HCT116 (cell line): ENCODE results near the gene ANKFN1. TPM values are rescaled to one million over a fixed set of nuclear protein-coding genes. Genes with fewer than 3 reads are reported as not detected.

Experiments
- ATAC-seq: fragments of 200-7000 bp; cut with Tn5 transposase; 2 replicates; pipeline ENCODE4 v1.9.1; 2020; ENCODE audit warnings: mild to moderate bottlenecking, moderate library complexity
- BruUV-seq: library from RNA; stranded (reverse); fragments of 400-500 nt; replicated peaks from 2 replicates; lab custom pipeline; 2021; lab: Mats Ljungman, UMichigan
- CTCF ChIA-PET: fragments of 300-600 bp; sonication (Branson Sonifier 250); formaldehyde crosslinking; loops from one replicate; lab custom pipeline; 2021; ENCODE audit warnings: antibody characterized with exemption; lab: Charles Lee
- POLR2A ChIA-PET: fragments of 300-600, 350-600 bp; sonication (Branson Sonifier 250); formaldehyde crosslinking; loops from one replicate; lab custom pipeline; 2021; ENCODE audit warnings: antibody characterized with exemption; lab: Charles Lee
- RAD21 ChIA-PET, 2 experiments: fragments of 300-600 bp; sonication (Branson Sonifier 250); formaldehyde crosslinking; loops; one replicate each; lab custom pipeline; 2023; ENCODE audit warnings: low total read pairs in 2 of 2; ENCODE audit not compliant: uncharacterized antibody in 2 of 2, unreplicated experiment in 2 of 2, low non-redundant PET in 1 of 2; lab: Charles Lee
- DNase-seq: peaks from one replicate; pipeline ENCODE4 v3.0.0-alpha.2; 2010; ENCODE audit warnings: low read depth, low spot score
- H2AFZ ChIP-seq: fragments of 200-600 bp; shearing (Covaris generic), sonication (generic); 2 replicates; pipeline ENCODE4 v1.6.1; 2017; ENCODE audit warnings: low read depth, mixed run types, mixed read lengths, antibody characterized with exemption, low read length; ENCODE audit not compliant: poor library complexity, severe bottlenecking
- H3K27ac ChIP-seq: 2 replicates; pipeline ENCODE4 v1.5.1; 2012; ENCODE audit warnings: low read depth, low read length
- H3K27me3 ChIP-seq: fragments of 200-600 bp; sonication (generic); 2 replicates; pipeline ENCODE4 v1.6.1; 2016; ENCODE audit warnings: mixed run types, low read length, mixed read lengths; ENCODE audit not compliant: insufficient read depth
- H3K36me3 ChIP-seq, 2 experiments: fragments of 200-500 bp in 1 of 2; fragments of 200-600 bp in 1 of 2; sonication (Bioruptor generic) in 1 of 2; sonication (generic) in 1 of 2; 2 replicates each; pipeline versions ENCODE4 v1.5.1 to v1.6.1; 2014 to 2016; ENCODE audit warnings: low read length in 2 of 2, inconsistent platforms in 1 of 2, mixed read lengths in 1 of 2, mixed run types in 1 of 2; ENCODE audit not compliant: insufficient read depth in 2 of 2, control insufficient read depth in 1 of 2
- H3K4me1 ChIP-seq, 2 experiments: fragments of 200-600 bp in 1 of 2; sonication (generic) in 1 of 2; 2 replicates each; pipeline versions ENCODE4 v1.5.1 to v1.6.1; 2012 to 2017; ENCODE audit warnings: low read length in 2 of 2, inconsistent platforms in 1 of 2, mild to moderate bottlenecking in 1 of 2, mixed read lengths in 1 of 2, mixed run types in 1 of 2, moderate library complexity in 1 of 2; ENCODE audit not compliant: insufficient read depth in 2 of 2, control insufficient read depth in 1 of 2
- H3K4me2 ChIP-seq: fragments of 200-600 bp; sonication (generic); 2 replicates; pipeline ENCODE4 v1.6.1; 2017; ENCODE audit warnings: mixed run types, low read length, mixed read lengths
- H3K4me3 ChIP-seq, 2 experiments: fragments of 200-600 bp in 1 of 2; sonication (generic) in 1 of 2; replicated peaks in 1 of 2; 2 replicates each; pipeline ENCODE4 v1.5.1; 2011 to 2016; ENCODE audit warnings: low read length in 2 of 2, control low read depth in 1 of 2, low read depth in 1 of 2, mild to moderate bottlenecking in 1 of 2, mixed read lengths in 1 of 2, mixed run types in 1 of 2
- H3K79me2 ChIP-seq: fragments of 200-600 bp; sonication (generic); 2 replicates; pipeline ENCODE4 v1.6.1; 2017; ENCODE audit warnings: mild to moderate bottlenecking, mixed run types, low read length, moderate library complexity, mixed read lengths; ENCODE audit not compliant: insufficient read depth
- H3K9ac ChIP-seq: fragments of 200-600 bp; sonication (generic); 2 replicates; pipeline ENCODE4 v1.6.1; 2016; ENCODE audit warnings: low read length, mixed read lengths
- H3K9me2 ChIP-seq: fragments of 200-600 bp; sonication (generic), shearing (Covaris generic); 2 replicates; pipeline ENCODE4 v1.6.1; 2017; ENCODE audit warnings: mixed run types, mild to moderate bottlenecking, moderate library complexity; ENCODE audit not compliant: insufficient read depth
- H3K9me3 ChIP-seq, 2 experiments: fragments of 200-500 bp in 1 of 2; fragments of 200-600 bp in 1 of 2; sonication (Bioruptor generic) in 1 of 2; sonication (generic) in 1 of 2; 2 replicates each; pipeline ENCODE4 v1.6.1; 2014 to 2017; ENCODE audit warnings: low read length in 2 of 2, mixed read lengths in 2 of 2, inconsistent platforms in 1 of 2, low read depth in 1 of 2, mild to moderate bottlenecking in 1 of 2, mixed run types in 1 of 2, moderate library complexity in 1 of 2; ENCODE audit not compliant: control insufficient read depth in 1 of 2, insufficient read depth in 1 of 2
- H4K20me1 ChIP-seq: fragments of 200-600 bp; sonication (generic), shearing (Covaris generic); 2 replicates; pipeline ENCODE4 v1.6.1; 2017; ENCODE audit warnings: mixed run types, mild to moderate bottlenecking, moderate library complexity; ENCODE audit not compliant: insufficient read depth
- CBX3 ChIP-seq: IDR thresholded peaks from 2 replicates; pipeline ENCODE4 v1.6.1; 2012; ENCODE audit warnings: low read depth
- CEBPB ChIP-seq: IDR thresholded peaks from 2 replicates; pipeline ENCODE4 v1.6.1; 2012; ENCODE audit warnings: low read depth
- CTCF ChIP-seq, 3 experiments: fragments of 200-600 bp in 1 of 3; sonication (generic) in 1 of 3; IDR thresholded peaks in 2 of 3; conservative IDR thresholded peaks in 1 of 3; 2 replicates each; pipeline ENCODE4 v1.5.1; 2012 to 2017; ENCODE audit warnings: low read depth in 2 of 3, low read length in 2 of 3, antibody characterized with exemption in 1 of 3, borderline replicate concordance in 1 of 3, control low read depth in 1 of 3, mild to moderate bottlenecking in 1 of 3, mixed read lengths in 1 of 3, mixed run types in 1 of 3, moderate library complexity in 1 of 3; ENCODE audit not compliant: insufficient read depth in 1 of 3
- EGR1 ChIP-seq: IDR thresholded peaks from 2 replicates; pipeline ENCODE4 v1.6.1; 2012; ENCODE audit warnings: low read depth
- ELF1 ChIP-seq: IDR thresholded peaks from 2 replicates; pipeline ENCODE4 v1.6.1; 2012; ENCODE audit warnings: low read depth, borderline replicate concordance
- JUND ChIP-seq: IDR thresholded peaks from 2 replicates; pipeline ENCODE4 v1.6.1; 2012
- POLR2A ChIP-seq: IDR thresholded peaks from 2 replicates; pipeline ENCODE4 v1.7.0; 2011; ENCODE audit warnings: borderline replicate concordance; ENCODE audit not compliant: insufficient read depth, insufficient read length; ENCODE audit errors: extremely low read depth
- POLR2AphosphoS5 ChIP-seq: IDR thresholded peaks from 2 replicates; pipeline ENCODE4 v1.6.1; 2011; ENCODE audit warnings: mild to moderate bottlenecking, low read depth, low read length, moderate library complexity
- RAD21 ChIP-seq: IDR thresholded peaks from 2 replicates; pipeline ENCODE4 v1.6.1; 2012; ENCODE audit warnings: low read depth, mild to moderate bottlenecking
- SIN3A ChIP-seq: IDR thresholded peaks from 2 replicates; pipeline ENCODE4 v1.6.1; 2012; ENCODE audit warnings: low read depth
- SP1 ChIP-seq: IDR thresholded peaks from 2 replicates; pipeline ENCODE4 v1.6.1; 2012; ENCODE audit warnings: low read depth
- SRF ChIP-seq: IDR thresholded peaks from 2 replicates; pipeline ENCODE4 v1.6.1; 2012; ENCODE audit warnings: low read depth
- YY1 ChIP-seq: IDR thresholded peaks from 2 replicates; pipeline ENCODE4 v1.6.1; 2011; ENCODE audit warnings: low read length, low read depth, moderate library complexity, mild to moderate bottlenecking; ENCODE audit not compliant: insufficient replicate concordance; ENCODE audit errors: extremely low read depth
- ZBTB33 ChIP-seq: IDR thresholded peaks from 2 replicates; pipeline ENCODE4 v1.6.1; 2011; ENCODE audit warnings: mild to moderate bottlenecking, low read length, moderate library complexity; ENCODE audit not compliant: insufficient replicate concordance; ENCODE audit errors: extremely low read depth
- ZFX ChIP-seq: fragments of 450-650 bp; IDR thresholded peaks from 2 replicates; pipeline ENCODE4 v1.6.1; 2017
- intact Hi-C: fragments of 100-400 bp; cut with micrococcal nuclease; formaldehyde crosslinking; loops from 2 replicates; pipeline ENCODE4 v1.10.0; 2022
- total RNA-seq: library from RNA; stranded (reverse); gene quantifications from one replicate; pipeline ENCODE4 v1.2.1, GENCODE V29; 2021; ENCODE audit not compliant: unreplicated experiment
- TF ChIP-seq, protein P1 (sequence below): IDR thresholded peaks from 2 replicates; pipeline ENCODE4 v1.6.1; 2012
- TF ChIP-seq, protein P2 (sequence below): IDR thresholded peaks from 2 replicates; pipeline ENCODE4 v1.6.1; 2012; ENCODE audit warnings: low read depth

The ANKFN1 gene
- total RNA-seq, 1 experiment from 2014 or later, result 1.1 TPM

DNA sequence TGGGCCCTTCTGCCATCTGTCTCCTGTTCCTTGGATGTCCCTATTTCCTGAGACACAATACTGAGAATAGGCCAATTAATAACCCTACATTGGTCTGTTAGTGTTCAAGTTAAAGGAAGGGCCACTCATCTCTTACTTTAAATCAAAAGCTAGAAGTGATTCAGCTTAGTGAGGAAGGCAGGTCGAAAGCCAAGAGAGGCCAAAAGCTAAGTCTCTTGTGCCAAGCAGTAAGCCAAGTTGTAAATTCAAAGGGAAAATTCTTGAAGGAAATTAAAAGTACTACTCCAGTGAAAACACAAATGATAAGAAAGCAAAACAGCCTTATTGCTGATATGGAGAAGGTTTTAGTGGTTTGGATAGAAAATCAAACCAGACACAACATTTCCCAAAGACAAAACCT lies 28.8 kb downstream of the ANKFN1 start:
- Histone ChIP-seq H3K4me3 (no peak overlapping the region), H3K27me3 (peaks cover 29% of the 10 kb centered on the region), H3K9ac (no peak overlapping the region), H3K36me3 (no peaks in the 10 kb centered on the region), H3K79me2 (no peaks in the 10 kb centered on the region), H2AFZ (no peak overlapping the region), H3K9me3 (no peaks in the 10 kb centered on the region), H3K4me2 (no peak overlapping the region), H3K9me2 (no peaks in the 10 kb centered on the region)
- BruUV-seq, result no TSS peak
- intact Hi-C loops, result no loop called here
- RAD21 ChIA-PET, result no interaction called here
- no peak for DNase-seq
- no peak for ATAC-seq
- TF ChIP-seq CEBPB (no peak), ZFX (no peak), SP1 (no peak), POLR2AphosphoS5 (no peak), CTCF (IDR thresholded peaks at IDR 0.05 in 2 of 3, conservative IDR thresholded peaks at IDR 0.05 in 1 of 3; ENCODE audit: borderline replicate concordance in 1 of 3, insufficient read depth in 1 of 3, low read depth in 2 of 3, low read length in 2 of 3) (no peak), SIN3A (no peak), YY1 (no peak), ZBTB33 (no peak), EGR1 (no peak), POLR2A (no peak), RAD21 (no peak), SRF (no peak), JUND (no peak), CBX3 (no peak), ELF1 (no peak)
- TF ChIP-seq, protein P1, sequence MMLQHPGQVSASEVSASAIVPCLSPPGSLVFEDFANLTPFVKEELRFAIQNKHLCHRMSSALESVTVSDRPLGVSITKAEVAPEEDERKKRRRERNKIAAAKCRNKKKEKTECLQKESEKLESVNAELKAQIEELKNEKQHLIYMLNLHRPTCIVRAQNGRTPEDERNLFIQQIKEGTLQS, result no peak
- TF ChIP-seq, protein P2, sequence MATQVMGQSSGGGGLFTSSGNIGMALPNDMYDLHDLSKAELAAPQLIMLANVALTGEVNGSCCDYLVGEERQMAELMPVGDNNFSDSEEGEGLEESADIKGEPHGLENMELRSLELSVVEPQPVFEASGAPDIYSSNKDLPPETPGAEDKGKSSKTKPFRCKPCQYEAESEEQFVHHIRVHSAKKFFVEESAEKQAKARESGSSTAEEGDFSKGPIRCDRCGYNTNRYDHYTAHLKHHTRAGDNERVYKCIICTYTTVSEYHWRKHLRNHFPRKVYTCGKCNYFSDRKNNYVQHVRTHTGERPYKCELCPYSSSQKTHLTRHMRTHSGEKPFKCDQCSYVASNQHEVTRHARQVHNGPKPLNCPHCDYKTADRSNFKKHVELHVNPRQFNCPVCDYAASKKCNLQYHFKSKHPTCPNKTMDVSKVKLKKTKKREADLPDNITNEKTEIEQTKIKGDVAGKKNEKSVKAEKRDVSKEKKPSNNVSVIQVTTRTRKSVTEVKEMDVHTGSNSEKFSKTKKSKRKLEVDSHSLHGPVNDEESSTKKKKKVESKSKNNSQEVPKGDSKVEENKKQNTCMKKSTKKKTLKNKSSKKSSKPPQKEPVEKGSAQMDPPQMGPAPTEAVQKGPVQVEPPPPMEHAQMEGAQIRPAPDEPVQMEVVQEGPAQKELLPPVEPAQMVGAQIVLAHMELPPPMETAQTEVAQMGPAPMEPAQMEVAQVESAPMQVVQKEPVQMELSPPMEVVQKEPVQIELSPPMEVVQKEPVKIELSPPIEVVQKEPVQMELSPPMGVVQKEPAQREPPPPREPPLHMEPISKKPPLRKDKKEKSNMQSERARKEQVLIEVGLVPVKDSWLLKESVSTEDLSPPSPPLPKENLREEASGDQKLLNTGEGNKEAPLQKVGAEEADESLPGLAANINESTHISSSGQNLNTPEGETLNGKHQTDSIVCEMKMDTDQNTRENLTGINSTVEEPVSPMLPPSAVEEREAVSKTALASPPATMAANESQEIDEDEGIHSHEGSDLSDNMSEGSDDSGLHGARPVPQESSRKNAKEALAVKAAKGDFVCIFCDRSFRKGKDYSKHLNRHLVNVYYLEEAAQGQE, result no peak
- TF ChIP-seq, all 23 proteins: peak for 0
- Histone ChIP-seq H3K27ac (no peak overlapping the region), H3K4me1 (no peaks in the 10 kb centered on the region), H4K20me1 (no peaks in the 10 kb centered on the region)
- POLR2A ChIA-PET, result no interaction called here
- CTCF ChIA-PET, result no interaction called here
